ENCODE data around the gene LAMTOR4. TPM values are rescaled to one million over a fixed set of nuclear protein-coding genes. Genes with fewer than 3 reads are reported as not detected.
"Not testable (repeated sequence)": the region's sequence is repeated elsewhere in the genome, so short reads cannot be mapped to it uniquely, and the experiment has no call there.

The LAMTOR4 gene
- total and polyA plus RNA-seq, 2 donors (not counting 1 experiment from before 2014, with no cell fraction given): 214 to 448 TPM

DNA sequence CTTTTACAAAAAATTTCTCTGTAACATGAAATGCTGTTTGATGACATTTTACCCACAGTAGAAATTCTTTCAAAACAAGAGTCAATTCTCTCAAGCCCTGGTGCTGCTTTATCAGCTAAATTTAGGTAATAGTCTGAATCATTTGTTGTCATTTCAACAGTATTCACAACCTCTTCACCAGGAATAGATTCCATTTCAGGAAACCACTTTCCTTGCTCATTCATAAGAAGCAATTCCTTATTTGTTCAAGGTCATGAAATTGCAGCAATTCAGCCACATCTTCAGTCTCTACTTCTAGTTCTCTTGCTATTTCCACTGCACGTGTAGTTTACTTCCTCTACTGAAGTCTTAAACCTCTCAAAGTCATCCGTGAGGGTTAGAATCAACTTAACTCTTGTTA, 43.1 kb downstream of the LAMTOR4 start:
- H3K27me3 Mint-ChIP-seq: no peaks in the 10 kb centered on the region
- peak overlapping the region; percentile 57 for H3K4me2 ChIP-seq (replicated peaks; ENCODE audit: low read depth, low read length, poor library complexity, severe bottlenecking)
- H3K4me1 Mint-ChIP-seq: peaks cover 66% of the 10 kb centered on the region
- no peaks in the 10 kb centered on the region for H4K20me1 ChIP-seq (ENCODE audit: control insufficient read depth, insufficient read depth, low read length, poor library complexity, severe bottlenecking)
- no peaks in the 10 kb centered on the region for H3K27me3 ChIP-seq (replicated peaks in 1 of 4; ENCODE audit: control extremely low read depth in 1 of 4, control insufficient read depth in 3 of 4, insufficient read depth in 4 of 4, low read length in 3 of 4)
- DNase-seq (peak; percentile 39), ATAC-seq (ENCODE audit: low read depth) (peak; percentile 25)
- H3K4me1 ChIP-seq (ENCODE audit: control insufficient read depth in 2 of 2, insufficient read depth in 2 of 2, low read length in 2 of 2): peaks cover 64 to 70% of the 10 kb centered on the region in 2 donors
- ChIA-PET POLR2A (interaction anchor here (2.2 kb wide), 1 partner anchor 17 kb away, joined by 4 read pairs; no protein-coding TSS in a partner anchor), CTCF (interaction anchor here (3.8 to 5.0 kb wide), 2 partner anchors 25 to 59 kb away, joined by 17 to 41 read pairs; no protein-coding TSS in a partner anchor)
- peak overlapping the region; percentile 32 for H2AFZ ChIP-seq (ENCODE audit: insufficient read depth, low read depth, low read length, poor library complexity, severe bottlenecking)
- no peaks in the 10 kb centered on the region for H3K9me3 Mint-ChIP-seq (ENCODE audit: insufficient read depth)
- no peaks in the 10 kb centered on the region for H3K36me3 ChIP-seq (replicated peaks in 1 of 2; ENCODE audit: control extremely low read depth in 1 of 2, control insufficient read depth in 1 of 2, extremely low read depth in 1 of 2, insufficient read depth in 2 of 2, low read length in 1 of 2)
- H3K27ac ChIP-seq (ENCODE audit: low read length in 2 of 2): peak overlapping the region; percentile 81 to 83
- peak overlapping the region; percentile 6 for H3K9ac ChIP-seq (ENCODE audit: low read length)
- H3K4me3 ChIP-seq (ENCODE audit: control extremely low read depth in 1 of 5, extremely low read depth in 1 of 5, insufficient read depth in 1 of 5, low read depth in 2 of 5, low read length in 4 of 5): peak overlapping the region in 1 of 5 experiments; percentile 24
- no peak for TF ChIP-seq EZH2 (IDR thresholded peaks at IDR 0.05; ENCODE audit: borderline replicate concordance, insufficient read depth, low read depth, low read length, poor library complexity, severe bottlenecking)
- TF ChIP-seq, protein P1, sequence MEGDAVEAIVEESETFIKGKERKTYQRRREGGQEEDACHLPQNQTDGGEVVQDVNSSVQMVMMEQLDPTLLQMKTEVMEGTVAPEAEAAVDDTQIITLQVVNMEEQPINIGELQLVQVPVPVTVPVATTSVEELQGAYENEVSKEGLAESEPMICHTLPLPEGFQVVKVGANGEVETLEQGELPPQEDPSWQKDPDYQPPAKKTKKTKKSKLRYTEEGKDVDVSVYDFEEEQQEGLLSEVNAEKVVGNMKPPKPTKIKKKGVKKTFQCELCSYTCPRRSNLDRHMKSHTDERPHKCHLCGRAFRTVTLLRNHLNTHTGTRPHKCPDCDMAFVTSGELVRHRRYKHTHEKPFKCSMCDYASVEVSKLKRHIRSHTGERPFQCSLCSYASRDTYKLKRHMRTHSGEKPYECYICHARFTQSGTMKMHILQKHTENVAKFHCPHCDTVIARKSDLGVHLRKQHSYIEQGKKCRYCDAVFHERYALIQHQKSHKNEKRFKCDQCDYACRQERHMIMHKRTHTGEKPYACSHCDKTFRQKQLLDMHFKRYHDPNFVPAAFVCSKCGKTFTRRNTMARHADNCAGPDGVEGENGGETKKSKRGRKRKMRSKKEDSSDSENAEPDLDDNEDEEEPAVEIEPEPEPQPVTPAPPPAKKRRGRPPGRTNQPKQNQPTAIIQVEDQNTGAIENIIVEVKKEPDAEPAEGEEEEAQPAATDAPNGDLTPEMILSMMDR (IDR thresholded peaks at IDR 0.05): no peak
- peak overlapping the region; percentile 97 for H3K27ac Mint-ChIP-seq
- H3K79me2 ChIP-seq (ENCODE audit: control insufficient read depth, insufficient read depth, low read length): no peaks in the 10 kb centered on the region
- intact Hi-C loops (cut with micrococcal nuclease): loop anchor here (2.0 to 5.0 kb wide), 3 partner anchors 15 to 215 kb away; partner anchors contain the start of genes GPC2, STAG3 and TRAPPC14
- peak overlapping the region; percentile 77 for H3K4me3 Mint-ChIP-seq
- WGBS (ENCODE audit: insufficient coverage): no CpG with 5 or more reads among the region's 2 CpGs
- peaks cover 0 to 5% (median 0%) of the 10 kb centered on the region in 3 donors for H3K9me3 ChIP-seq (ENCODE audit: control extremely low read depth in 1 of 3, control insufficient read depth in 2 of 3, insufficient read depth in 1 of 3, low read length in 2 of 3)

DNA sequence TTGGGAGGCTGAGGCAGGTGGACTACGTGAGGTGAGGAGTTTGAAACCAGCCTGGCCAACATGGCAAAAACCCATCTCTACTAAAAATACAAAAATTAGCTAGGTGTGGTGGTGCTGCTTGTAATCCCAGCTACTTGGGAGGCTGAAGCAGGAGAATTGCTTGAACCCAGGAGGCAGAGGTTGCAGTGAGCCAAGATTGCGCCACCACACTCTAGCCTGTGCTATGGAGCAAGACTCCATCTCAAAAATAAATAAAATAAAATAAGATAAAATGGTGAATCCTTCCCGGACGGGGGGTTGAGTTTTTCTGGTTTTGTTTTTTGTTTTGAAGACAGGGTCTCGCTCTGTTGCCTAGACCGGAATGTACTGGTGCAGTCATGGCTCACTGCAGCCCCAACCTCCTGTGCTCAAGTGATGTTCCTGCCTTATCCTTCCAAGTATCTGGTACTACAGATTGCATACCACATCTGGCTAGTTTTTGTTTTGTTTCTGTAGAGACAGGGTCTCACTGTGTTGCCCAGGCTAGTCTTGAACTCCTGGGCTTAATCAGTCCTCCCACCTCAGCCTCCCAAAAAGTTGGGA, 43.7 kb downstream of the LAMTOR4 start:
- POLR2A ChIA-PET: interaction anchor here (0.6 to 2.2 kb wide), 2 partner anchors 17 to 517 kb away, joined by 3 to 4 read pairs; no protein-coding TSS in a partner anchor
- H2AFZ ChIP-seq (ENCODE audit: insufficient read depth, low read depth, low read length, poor library complexity, severe bottlenecking): peak overlapping the region; percentile 32
- H3K4me3 Mint-ChIP-seq: peak overlapping the region; percentile 77
- not testable (repeated sequence) for H3K9me3 ChIP-seq (ENCODE audit: control extremely low read depth in 1 of 3, control insufficient read depth in 2 of 3, insufficient read depth in 1 of 3, low read length in 2 of 3); H3K79me2 ChIP-seq (ENCODE audit: control insufficient read depth, insufficient read depth, low read length); H3K9me3 Mint-ChIP-seq (ENCODE audit: insufficient read depth); H4K20me1 ChIP-seq (ENCODE audit: control insufficient read depth, insufficient read depth, low read length, poor library complexity, severe bottlenecking); H3K36me3 ChIP-seq (replicated peaks in 1 of 2; ENCODE audit: control extremely low read depth in 1 of 2, control insufficient read depth in 1 of 2, extremely low read depth in 1 of 2, insufficient read depth in 2 of 2, low read length in 1 of 2); H3K27me3 ChIP-seq (replicated peaks in 1 of 4; ENCODE audit: control extremely low read depth in 1 of 4, control insufficient read depth in 3 of 4, insufficient read depth in 4 of 4, low read length in 3 of 4); H3K27me3 Mint-ChIP-seq
- CTCF ChIA-PET: interaction anchor here (3.8 to 5.0 kb wide), 2 partner anchors 24 to 60 kb away, joined by 17 to 41 read pairs; no protein-coding TSS in a partner anchor
- WGBS (ENCODE audit: insufficient coverage): no CpG with 5 or more reads among the region's 6 CpGs
- peak overlapping the region; percentile 97 for H3K27ac Mint-ChIP-seq
- peak overlapping the region; percentile 81 to 83 for H3K27ac ChIP-seq (ENCODE audit: low read length in 2 of 2)
- H3K4me1 Mint-ChIP-seq: peaks cover 69% of the 10 kb centered on the region
- DNase-seq: peak; percentile 65
- ATAC-seq (ENCODE audit: low read depth): peak; percentile 74
- peak overlapping the region; percentile 57 for H3K4me2 ChIP-seq (replicated peaks; ENCODE audit: low read depth, low read length, poor library complexity, severe bottlenecking)
- H3K9ac ChIP-seq (ENCODE audit: low read length): peak overlapping the region; percentile 6
- intact Hi-C loops (cut with micrococcal nuclease): loop anchor here (2.0 to 5.0 kb wide), 2 partner anchors 16 to 35 kb away; partner anchors contain the start of genes GPC2, STAG3 and TRAPPC14
- peak overlapping the region in 2 of 5 experiments; percentile 11 to 34 for H3K4me3 ChIP-seq (ENCODE audit: control extremely low read depth in 1 of 5, extremely low read depth in 1 of 5, insufficient read depth in 1 of 5, low read depth in 2 of 5, low read length in 4 of 5)
- H3K4me1 ChIP-seq (ENCODE audit: control insufficient read depth in 2 of 2, insufficient read depth in 2 of 2, low read length in 2 of 2): peaks cover 64 to 70% of the 10 kb centered on the region in 2 donors
